Measurements from ENCODE around the gene SPRR5.

Gene SPRR5

DNA sequence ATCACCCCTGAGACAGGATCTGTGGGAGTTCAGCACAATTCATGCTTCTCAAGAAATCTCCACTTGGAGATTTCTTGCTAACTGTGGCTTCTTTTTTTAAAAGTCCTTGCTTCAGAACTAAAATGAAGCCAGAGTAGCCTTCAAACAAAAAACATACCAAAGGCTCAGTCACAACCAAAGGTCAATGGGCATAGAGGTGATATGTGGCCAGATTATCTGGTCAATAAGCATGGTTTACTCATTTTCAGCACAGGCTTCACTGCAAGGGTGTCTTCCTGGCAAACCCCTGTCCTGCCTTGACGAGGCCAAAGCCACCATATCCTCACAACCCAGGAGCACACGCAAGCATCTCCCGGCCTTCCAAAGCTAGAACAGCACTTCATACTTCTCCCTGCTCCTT, 12.3 kb downstream of the SPRR5 start:
- no peaks in the 10 kb centered on the region for H3K36me3 ChIP-seq (replicated peaks; ENCODE audit: insufficient read depth, low read length)
- H3K79me2 ChIP-seq (ENCODE audit: low read length) = no peaks in the 10 kb centered on the region
- H3K4me3 ChIP-seq (ENCODE audit: low read length) = no peak overlapping the region
- no peak overlapping the region for H3K9ac ChIP-seq (ENCODE audit: low read length)
- H3K9me3 ChIP-seq (replicated peaks; ENCODE audit: insufficient read depth, low read length) = no peaks in the 10 kb centered on the region
- TF ChIP-seq EZH2phosphoT487 (IDR thresholded peaks at IDR 0.05; ENCODE audit: low read length) = no peak
- no peak for TF ChIP-seq EZH2 (optimal IDR thresholded peaks at IDR 0.05; ENCODE audit: low read depth, low read length)
- TF ChIP-seq, protein P1, sequence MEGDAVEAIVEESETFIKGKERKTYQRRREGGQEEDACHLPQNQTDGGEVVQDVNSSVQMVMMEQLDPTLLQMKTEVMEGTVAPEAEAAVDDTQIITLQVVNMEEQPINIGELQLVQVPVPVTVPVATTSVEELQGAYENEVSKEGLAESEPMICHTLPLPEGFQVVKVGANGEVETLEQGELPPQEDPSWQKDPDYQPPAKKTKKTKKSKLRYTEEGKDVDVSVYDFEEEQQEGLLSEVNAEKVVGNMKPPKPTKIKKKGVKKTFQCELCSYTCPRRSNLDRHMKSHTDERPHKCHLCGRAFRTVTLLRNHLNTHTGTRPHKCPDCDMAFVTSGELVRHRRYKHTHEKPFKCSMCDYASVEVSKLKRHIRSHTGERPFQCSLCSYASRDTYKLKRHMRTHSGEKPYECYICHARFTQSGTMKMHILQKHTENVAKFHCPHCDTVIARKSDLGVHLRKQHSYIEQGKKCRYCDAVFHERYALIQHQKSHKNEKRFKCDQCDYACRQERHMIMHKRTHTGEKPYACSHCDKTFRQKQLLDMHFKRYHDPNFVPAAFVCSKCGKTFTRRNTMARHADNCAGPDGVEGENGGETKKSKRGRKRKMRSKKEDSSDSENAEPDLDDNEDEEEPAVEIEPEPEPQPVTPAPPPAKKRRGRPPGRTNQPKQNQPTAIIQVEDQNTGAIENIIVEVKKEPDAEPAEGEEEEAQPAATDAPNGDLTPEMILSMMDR (IDR thresholded peaks at IDR 0.05; ENCODE audit: low read length) = no peak
- H3K9me2 ChIP-seq (replicated peaks; ENCODE audit: insufficient read depth, low read length) = no peaks in the 10 kb centered on the region
- DNase-seq = no peak
- no peaks in the 10 kb centered on the region for H3K4me1 ChIP-seq (ENCODE audit: low read length)
- H3K27me3 ChIP-seq (replicated peaks; ENCODE audit: insufficient read depth, low read length) = no peaks in the 10 kb centered on the region
- no peaks in the 10 kb centered on the region for H3F3A ChIP-seq (ENCODE audit: insufficient read depth, low read length)
- H3K4me2 ChIP-seq (ENCODE audit: low read depth, low read length) = no peak overlapping the region
- H4K20me1 ChIP-seq (ENCODE audit: insufficient read depth, low read length) = no peaks in the 10 kb centered on the region
- no peak overlapping the region for H3K27ac ChIP-seq (ENCODE audit: low read length)
- H2AFZ ChIP-seq (ENCODE audit: low read length) = no peak overlapping the region

DNA sequence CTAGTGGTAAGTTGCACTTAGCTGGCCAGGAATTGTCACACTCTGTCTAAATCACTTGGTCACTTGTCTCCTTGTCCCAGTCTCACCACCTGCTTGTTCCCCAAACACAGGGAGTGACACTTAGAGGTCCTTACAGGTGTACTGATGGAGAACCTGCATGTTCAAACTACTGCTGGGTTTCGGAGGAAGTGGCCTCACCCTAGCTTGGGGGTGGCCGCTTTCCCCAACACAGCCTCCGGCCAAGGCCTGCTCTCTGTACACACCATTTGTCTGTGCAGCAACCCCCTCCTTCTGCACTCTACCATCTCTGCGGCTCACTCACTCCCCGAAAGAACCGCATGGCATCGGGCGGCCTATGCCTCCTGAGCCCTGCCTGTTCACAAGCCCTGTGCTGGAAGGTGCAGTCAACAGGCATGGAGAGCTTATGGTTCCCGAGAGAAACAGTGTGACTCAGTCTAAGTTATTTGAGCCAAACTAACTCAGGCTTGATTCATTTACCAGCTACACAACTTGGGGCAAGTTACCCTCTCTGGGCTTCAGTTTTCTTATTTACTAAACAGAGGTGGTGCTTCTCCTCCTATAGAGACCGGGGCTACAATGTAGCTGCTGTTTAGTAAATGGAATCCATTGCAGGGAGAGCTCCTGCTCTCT, 12.9 kb downstream of the SPRR5 start:
- Histone ChIP-seq H3K9ac (ENCODE audit: low read length) (no peak overlapping the region), H3K4me3 (ENCODE audit: low read length) (no peak overlapping the region), H3K4me2 (ENCODE audit: low read depth, low read length) (no peak overlapping the region), H3F3A (ENCODE audit: insufficient read depth, low read length) (no peaks in the 10 kb centered on the region), H3K4me1 (ENCODE audit: low read length) (no peaks in the 10 kb centered on the region), H3K9me2 (replicated peaks; ENCODE audit: insufficient read depth, low read length) (no peaks in the 10 kb centered on the region), H4K20me1 (ENCODE audit: insufficient read depth, low read length) (no peaks in the 10 kb centered on the region), H2AFZ (ENCODE audit: low read length) (no peak overlapping the region), H3K27ac (ENCODE audit: low read length) (no peak overlapping the region), H3K36me3 (replicated peaks; ENCODE audit: insufficient read depth, low read length) (no peaks in the 10 kb centered on the region), H3K79me2 (ENCODE audit: low read length) (no peaks in the 10 kb centered on the region), H3K27me3 (replicated peaks; ENCODE audit: insufficient read depth, low read length) (no peaks in the 10 kb centered on the region), H3K9me3 (replicated peaks; ENCODE audit: insufficient read depth, low read length) (no peaks in the 10 kb centered on the region)
- DNase-seq = no peak
- TF ChIP-seq, protein P1 (IDR thresholded peaks at IDR 0.05; ENCODE audit: low read length) = no peak
- TF ChIP-seq EZH2 (optimal IDR thresholded peaks at IDR 0.05; ENCODE audit: low read depth, low read length) = no peak
- TF ChIP-seq EZH2phosphoT487 (IDR thresholded peaks at IDR 0.05; ENCODE audit: low read length) = no peak

DNA sequence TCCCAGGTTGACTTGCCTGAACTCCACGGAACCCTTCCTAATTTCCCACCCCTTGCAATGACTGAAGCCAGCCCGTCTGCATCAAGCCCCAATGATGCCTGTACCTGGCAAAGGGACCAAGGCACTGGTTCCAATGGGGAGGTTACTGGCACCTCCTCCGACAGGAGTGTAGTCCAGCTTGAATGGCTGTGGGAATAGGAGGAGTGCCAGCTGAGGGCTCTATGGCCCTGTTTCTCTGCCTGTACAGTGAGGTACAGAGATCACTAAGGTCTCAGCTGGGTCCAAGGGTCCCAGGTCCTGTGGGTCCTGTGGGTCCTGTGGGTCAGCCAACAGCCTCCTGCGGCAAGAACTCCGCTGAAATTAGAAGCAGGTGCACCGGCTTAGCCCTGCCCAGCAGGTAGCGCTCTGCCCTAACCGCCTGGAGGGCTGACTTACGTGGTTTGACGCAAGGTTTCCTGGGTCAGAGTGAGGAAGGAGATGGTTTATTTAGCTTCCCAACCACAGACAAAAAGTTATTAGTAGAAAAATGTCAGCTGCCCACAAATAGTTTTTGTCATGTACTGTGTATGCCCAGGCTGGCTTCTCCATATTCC, 13.5 kb downstream of the SPRR5 start:
- H3K27ac ChIP-seq (ENCODE audit: low read length) = no peak overlapping the region
- H3K4me2 ChIP-seq (ENCODE audit: low read depth, low read length) = no peak overlapping the region
- DNase-seq = no peak
- H3K36me3 ChIP-seq (replicated peaks; ENCODE audit: insufficient read depth, low read length) = no peaks in the 10 kb centered on the region
- no peak overlapping the region for H3K9ac ChIP-seq (ENCODE audit: low read length)
- no peaks in the 10 kb centered on the region for H4K20me1 ChIP-seq (ENCODE audit: insufficient read depth, low read length)
- H3K4me3 ChIP-seq (ENCODE audit: low read length) = no peak overlapping the region
- no peak overlapping the region for H2AFZ ChIP-seq (ENCODE audit: low read length)
- no peaks in the 10 kb centered on the region for H3K27me3 ChIP-seq (replicated peaks; ENCODE audit: insufficient read depth, low read length)
- TF ChIP-seq, protein P1 (IDR thresholded peaks at IDR 0.05; ENCODE audit: low read length) = peak; percentile 17; the same call in 1 of the 2 replicates
- TF ChIP-seq EZH2 (optimal IDR thresholded peaks at IDR 0.05; ENCODE audit: low read depth, low read length) = no peak
- H3K9me2 ChIP-seq (replicated peaks; ENCODE audit: insufficient read depth, low read length) = no peaks in the 10 kb centered on the region
- H3F3A ChIP-seq (ENCODE audit: insufficient read depth, low read length) = no peaks in the 10 kb centered on the region
- no peaks in the 10 kb centered on the region for H3K79me2 ChIP-seq (ENCODE audit: low read length)
- no peaks in the 10 kb centered on the region for H3K9me3 ChIP-seq (replicated peaks; ENCODE audit: insufficient read depth, low read length)
- no peaks in the 10 kb centered on the region for H3K4me1 ChIP-seq (ENCODE audit: low read length)
